Hematopoietic multipotent progenitor cell treated with erythropoietin and hydrocortisone succinate and interleukin-3 and kit ligand, for 8 days (in vitro differentiated cells): Measurements from ENCODE around the gene SCAPER.
"Not testable (repeated sequence)": the region's sequence is repeated elsewhere in the genome, so short reads cannot be mapped to it uniquely, and the experiment has no call there.

Experiments used
- DNase-seq: peaks from one replicate; pipeline ENCODE4 v3.0.0-alpha.2; 2015

SCAPER gene

GRCh38 chr15:76336254-76337058 is 568.7 kb downstream of the SCAPER start, which contains the start of gene ISL2:
ISL2 (plus strand) TSS chr15:76336773; CDS start chr15:76336884, 111 bp downstream.
- peak; percentile 45 for DNase-seq

GRCh38 chr15:76335307-76336253 is 569.6 kb downstream of the SCAPER start:
- DNase-seq: no peak

DNA sequence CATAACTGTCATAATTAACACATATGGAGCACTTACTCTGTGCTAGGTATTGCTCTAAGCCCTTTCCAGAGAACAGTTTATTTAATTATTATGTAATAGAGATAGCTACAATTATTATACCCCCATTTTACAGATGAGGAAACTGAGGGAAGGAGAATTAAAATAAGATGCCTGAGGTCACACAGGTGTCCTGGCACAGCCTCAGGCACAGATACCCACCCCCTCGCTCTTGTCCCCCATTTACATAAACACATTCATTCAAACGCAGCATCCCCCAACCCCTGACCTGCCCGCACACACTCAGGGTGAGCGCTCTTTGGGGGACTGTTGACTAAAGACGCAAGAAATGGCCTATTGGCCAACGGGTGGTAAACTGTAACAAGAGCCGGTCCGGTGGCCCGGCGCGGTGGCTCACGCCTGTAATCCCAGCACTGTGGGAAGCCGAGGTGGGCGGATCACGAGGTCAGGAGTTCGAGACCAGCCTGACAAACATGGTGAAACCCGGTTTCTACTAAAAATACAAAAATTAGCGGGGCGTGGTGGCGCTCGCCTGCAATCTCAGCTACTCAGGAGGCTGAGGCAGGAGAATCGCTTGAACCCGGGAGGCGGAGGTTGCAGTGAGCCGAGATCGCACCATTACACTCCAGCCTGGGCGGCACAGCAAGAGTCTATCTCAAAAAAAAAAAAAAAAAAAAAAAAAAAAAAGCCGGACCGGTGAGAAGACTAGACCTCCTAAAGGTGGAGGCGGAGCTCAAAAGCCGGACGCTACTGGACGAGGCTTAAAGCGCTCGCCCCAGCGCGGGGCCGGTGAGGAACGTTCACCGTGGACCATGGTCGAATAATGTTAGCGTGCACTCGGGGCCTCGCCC is 570.5 kb downstream of the SCAPER start:
- DNase-seq: no peak

- no peak for DNase-seq
Observed at GRCh38 chr15:76333720-76334437, 571.3 kb downstream of the SCAPER start.

DNA sequence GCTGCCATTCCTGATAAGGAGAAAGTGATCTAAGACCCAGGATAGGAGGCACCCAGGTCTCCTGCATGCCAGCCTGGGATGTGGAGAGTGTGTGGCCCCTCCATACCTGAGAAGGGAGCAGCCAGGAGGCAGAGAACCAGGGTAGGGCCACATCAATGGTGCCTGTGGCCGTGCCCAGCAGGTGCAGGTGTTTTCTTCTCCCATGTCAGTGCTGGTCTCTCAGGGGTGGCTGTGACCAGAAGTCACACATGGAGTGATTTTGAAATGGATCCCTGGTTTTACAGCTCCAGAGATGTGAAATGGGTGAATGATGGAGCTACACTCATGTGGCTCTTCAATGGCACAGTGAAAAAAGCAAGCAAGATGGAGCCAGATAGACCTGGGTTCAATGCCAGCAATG is 571.8 kb downstream of the SCAPER start:
- no peak for DNase-seq

GRCh38 chr15:76332796-76333195 is 572.3 kb downstream of the SCAPER start:
- DNase-seq: no peak

- DNase-seq: peak; percentile 54
Observed at GRCh38 chr15:76330080-76330680, 575.0 kb downstream of the SCAPER start.

- no peak for DNase-seq
Observed at GRCh38 chr15:76328958-76329357, 576.2 kb downstream of the SCAPER start.

GRCh38 chr15:76328106-76328696 is 576.9 kb downstream of the SCAPER start:
- DNase-seq: no peak

GRCh38 chr15:76327191-76328105 is 577.7 kb downstream of the SCAPER start:
- DNase-seq: no peak

DNA sequence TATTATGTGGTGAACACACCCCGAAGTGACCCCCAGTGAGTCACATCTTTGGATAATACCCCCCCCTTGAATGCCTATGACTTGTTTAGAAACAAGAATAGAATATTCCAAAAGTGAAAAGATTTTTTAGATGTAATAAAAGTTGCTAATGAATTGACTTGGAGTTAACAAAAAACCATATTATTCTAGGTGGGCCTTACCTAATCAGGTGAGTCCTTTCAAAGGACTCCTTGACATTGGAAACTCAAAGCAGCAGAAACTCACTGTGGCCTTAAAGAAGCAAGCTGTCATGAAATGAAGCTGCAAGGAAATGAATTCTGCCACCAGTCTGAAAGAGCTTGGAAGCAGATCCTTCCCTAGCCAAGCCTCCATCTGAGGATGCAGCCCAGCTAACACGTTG is 579.4 kb downstream of the SCAPER start:
- DNase-seq: no peak

DNA sequence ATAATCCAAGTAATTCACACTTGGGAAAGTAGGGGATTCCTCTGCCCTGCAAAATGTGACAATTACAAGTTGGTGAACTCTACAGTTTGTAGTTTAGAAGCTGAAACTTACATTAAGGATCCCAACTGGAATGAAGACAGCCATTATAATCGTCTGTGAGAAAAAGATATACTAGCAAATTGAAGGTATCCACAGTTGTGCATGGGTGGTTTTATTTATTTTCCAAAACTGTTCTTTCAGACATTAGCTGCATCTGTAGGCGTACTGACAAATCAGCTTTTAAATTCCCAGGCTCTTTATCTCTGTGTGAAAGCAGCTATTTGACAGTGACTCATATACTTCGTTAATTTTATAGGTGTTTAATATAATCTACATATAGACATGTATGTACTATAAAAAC is 581.1 kb downstream of the SCAPER start:
- DNase-seq: no peak

- no peak for DNase-seq
Observed at GRCh38 chr15:76321602-76322001, 583.5 kb downstream of the SCAPER start.

- DNase-seq: no peak
Observed at GRCh38 chr15:76321171-76321570, 584.0 kb downstream of the SCAPER start.

DNA sequence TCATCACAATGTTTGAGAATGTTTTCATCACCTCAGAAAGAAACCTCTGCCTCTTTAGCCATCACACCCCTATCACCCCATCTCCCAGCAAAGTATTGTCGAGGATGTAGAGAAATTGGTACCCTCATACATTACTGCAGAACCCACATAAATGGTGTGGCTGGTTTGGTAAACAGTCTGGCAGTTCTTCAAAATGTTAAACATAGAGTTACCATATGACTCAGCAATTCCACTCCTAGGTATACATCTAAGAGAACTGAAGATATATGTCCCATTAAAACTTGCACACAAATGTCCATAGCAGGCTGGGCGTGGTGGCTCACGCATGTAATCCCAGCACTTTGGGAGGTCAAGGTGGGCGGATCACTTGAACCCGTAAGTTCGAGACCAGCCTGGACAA is 585.1 kb downstream of the SCAPER start:
- DNase-seq: no peak

- peak; percentile 24 for DNase-seq
Observed at GRCh38 chr15:76313731-76314130, 591.4 kb downstream of the SCAPER start.

DNA sequence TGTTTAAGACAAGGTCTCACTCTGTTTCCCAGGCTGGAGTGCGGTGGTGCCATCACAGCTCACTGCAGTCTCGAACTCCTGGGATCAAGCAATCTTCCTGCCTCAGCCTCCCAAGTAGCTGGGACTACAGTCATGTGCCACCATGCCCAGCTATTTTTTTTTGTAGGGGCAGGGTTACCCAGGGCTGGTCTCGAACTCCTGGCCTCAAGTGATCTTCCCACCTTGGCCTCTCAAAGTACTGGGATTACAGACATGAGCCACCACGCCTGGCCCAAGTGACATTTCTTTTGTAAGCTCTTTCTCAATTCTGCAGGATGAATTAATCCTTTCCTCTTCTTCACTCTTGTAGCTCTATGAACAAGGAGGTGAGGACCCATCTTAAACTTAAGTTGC is 592.0 kb downstream of the SCAPER start:
- not testable (repeated sequence) for DNase-seq

GRCh38 chr15:76312540-76313174 is 592.5 kb downstream of the SCAPER start:
- peak; percentile 29 for DNase-seq
